ENCODE results near the gene LTBP3.
"Not testable (repeated sequence)": the region's sequence is repeated elsewhere in the genome, so short reads cannot be mapped to it uniquely, and the experiment has no call there.

The LTBP3 gene

GRCh38 chr11:65530157-65530496, 28.0 kb downstream of the LTBP3 start:
- H3K27me3 ChIP-seq (ENCODE audit: insufficient read depth, low read length), result no peaks in the 10 kb centered on the region
- H3K4me3 ChIP-seq (ENCODE audit: low read depth, low read length), result no peak overlapping the region
- peaks cover 15% of the 10 kb centered on the region; the same call in 1 of the 2 replicates for H3K36me3 ChIP-seq (ENCODE audit: insufficient read depth, low read length)
- H3K79me2 ChIP-seq (ENCODE audit: control insufficient read depth, insufficient read depth, low read length, unreplicated experiment), result peaks cover 25% of the 10 kb centered on the region
- no peak overlapping the region for H3K27ac ChIP-seq (ENCODE audit: low read depth, low read length)
- no peak overlapping the region for H2AFZ ChIP-seq (ENCODE audit: low read length, unreplicated experiment)
- peaks cover 10% of the 10 kb centered on the region for H3K4me1 ChIP-seq (ENCODE audit: control insufficient read depth, insufficient read depth, low read length, unreplicated experiment)

- Histone ChIP-seq H2AFZ (ENCODE audit: low read length, unreplicated experiment) (no peak overlapping the region), H3K27ac (ENCODE audit: low read depth, low read length) (no peak overlapping the region), H3K36me3 (ENCODE audit: insufficient read depth, low read length) (peaks cover 15% of the 10 kb centered on the region; the same call in 1 of the 2 replicates), H3K4me3 (ENCODE audit: low read depth, low read length) (no peak overlapping the region), H3K79me2 (ENCODE audit: control insufficient read depth, insufficient read depth, low read length, unreplicated experiment) (peaks cover 26% of the 10 kb centered on the region), H3K4me1 (ENCODE audit: control insufficient read depth, insufficient read depth, low read length, unreplicated experiment) (peaks cover 10% of the 10 kb centered on the region), H3K27me3 (ENCODE audit: insufficient read depth, low read length) (no peaks in the 10 kb centered on the region)
These were observed 28.5 kb downstream of the LTBP3 start for GRCh38 chr11:65529475-65530156.

GRCh38 chr11:65528819-65529350, 29.3 kb downstream of the LTBP3 start:
- Histone ChIP-seq H2AFZ (ENCODE audit: low read length, unreplicated experiment) (no peak overlapping the region), H3K79me2 (ENCODE audit: control insufficient read depth, insufficient read depth, low read length, unreplicated experiment) (peaks cover 28% of the 10 kb centered on the region), H3K36me3 (ENCODE audit: insufficient read depth, low read length) (peaks cover 15% of the 10 kb centered on the region; the same call in 1 of the 2 replicates), H3K4me1 (ENCODE audit: control insufficient read depth, insufficient read depth, low read length, unreplicated experiment) (peaks cover 16% of the 10 kb centered on the region), H3K27ac (ENCODE audit: low read depth, low read length) (no peak overlapping the region), H3K27me3 (ENCODE audit: insufficient read depth, low read length) (no peaks in the 10 kb centered on the region), H3K4me3 (ENCODE audit: low read depth, low read length) (no peak overlapping the region)

DNA sequence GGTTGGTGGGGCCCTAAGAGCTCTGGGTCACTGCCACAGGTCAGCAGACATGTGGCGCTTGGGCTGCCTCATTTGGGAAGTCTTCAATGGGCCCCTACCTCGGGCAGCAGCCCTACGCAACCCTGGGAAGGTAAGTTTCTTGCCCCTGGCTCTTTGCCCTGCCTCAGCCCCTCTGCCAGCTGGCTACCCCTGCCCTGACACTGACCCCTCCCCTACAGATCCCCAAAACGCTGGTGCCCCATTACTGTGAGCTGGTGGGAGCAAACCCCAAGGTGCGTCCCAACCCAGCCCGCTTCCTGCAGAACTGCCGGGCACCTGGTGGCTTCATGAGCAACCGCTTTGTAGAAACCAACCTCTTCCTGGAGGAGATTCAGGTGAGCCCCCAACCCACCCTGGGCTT, 31.4 kb downstream of the LTBP3 start:
- Histone ChIP-seq H3K4me3 (ENCODE audit: low read depth, low read length) (peak overlapping the region; percentile 100; the same call in 1 of the 2 replicates), H3K79me2 (ENCODE audit: control insufficient read depth, insufficient read depth, low read length, unreplicated experiment) (peaks cover 28% of the 10 kb centered on the region), H3K27ac (ENCODE audit: low read depth, low read length) (no peak overlapping the region), H2AFZ (ENCODE audit: low read length, unreplicated experiment) (no peak overlapping the region), H3K27me3 (ENCODE audit: insufficient read depth, low read length) (no peaks in the 10 kb centered on the region), H3K4me1 (ENCODE audit: control insufficient read depth, insufficient read depth, low read length, unreplicated experiment) (peaks cover 16% of the 10 kb centered on the region), H3K36me3 (ENCODE audit: insufficient read depth, low read length) (peaks cover 12% of the 10 kb centered on the region; the same call in 1 of the 2 replicates)

DNA sequence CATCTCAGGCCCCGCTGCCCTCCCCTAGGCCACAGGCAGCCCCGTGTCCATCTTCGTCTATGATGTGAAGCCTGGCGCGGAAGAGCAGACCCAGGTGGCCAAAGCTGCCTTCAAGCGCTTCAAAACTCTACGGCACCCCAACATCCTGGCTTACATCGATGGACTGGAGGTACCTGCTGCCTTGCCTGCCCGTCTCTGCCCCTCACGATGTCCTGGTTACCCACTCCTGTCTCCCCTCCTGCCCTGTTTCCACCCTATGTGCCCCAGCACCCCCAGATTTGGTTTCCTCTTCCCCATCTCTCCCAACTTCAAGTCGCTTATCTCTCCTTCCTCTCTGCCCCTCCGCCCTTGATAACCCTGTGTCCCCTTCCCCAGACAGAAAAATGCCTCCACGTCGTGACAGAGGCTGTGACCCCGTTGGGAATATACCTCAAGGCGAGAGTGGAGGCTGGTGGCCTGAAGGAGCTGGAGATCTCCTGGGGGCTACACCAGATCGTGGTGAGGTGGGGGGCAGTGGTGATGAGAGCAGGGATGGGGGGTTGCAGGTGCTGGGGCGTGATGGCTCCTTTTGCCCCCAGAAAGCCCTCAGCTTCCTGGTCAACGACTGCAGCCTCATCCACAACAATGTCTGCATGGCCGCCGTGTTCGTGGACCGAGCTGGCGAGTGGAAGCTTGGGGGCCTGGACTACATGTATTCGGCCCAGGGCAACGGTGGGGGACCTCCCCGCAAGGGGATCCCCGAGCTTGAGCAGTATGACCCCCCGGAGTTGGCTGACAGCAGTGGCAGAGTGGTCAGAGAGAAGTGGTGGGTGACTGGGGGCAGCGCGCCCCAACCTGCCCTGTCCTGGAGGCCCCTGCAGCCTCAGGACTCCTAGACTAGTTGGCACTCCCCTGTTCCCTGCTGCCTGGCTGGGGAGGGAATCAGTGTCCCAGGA, 32.3 kb downstream of the LTBP3 start:
- Histone ChIP-seq H3K4me1 (ENCODE audit: control insufficient read depth, insufficient read depth, low read length, unreplicated experiment) (peaks cover 16% of the 10 kb centered on the region), H3K36me3 (ENCODE audit: insufficient read depth, low read length) (peaks cover 7% of the 10 kb centered on the region; the same call in 1 of the 2 replicates), H3K27ac (ENCODE audit: low read depth, low read length) (peak overlapping the region; percentile 81), H2AFZ (ENCODE audit: low read length, unreplicated experiment) (peak overlapping the region; percentile 42), H3K79me2 (ENCODE audit: control insufficient read depth, insufficient read depth, low read length, unreplicated experiment) (peaks cover 28% of the 10 kb centered on the region), H3K27me3 (ENCODE audit: insufficient read depth, low read length) (no peaks in the 10 kb centered on the region), H3K4me3 (ENCODE audit: low read depth, low read length) (peak overlapping the region; percentile 100)

DNA sequence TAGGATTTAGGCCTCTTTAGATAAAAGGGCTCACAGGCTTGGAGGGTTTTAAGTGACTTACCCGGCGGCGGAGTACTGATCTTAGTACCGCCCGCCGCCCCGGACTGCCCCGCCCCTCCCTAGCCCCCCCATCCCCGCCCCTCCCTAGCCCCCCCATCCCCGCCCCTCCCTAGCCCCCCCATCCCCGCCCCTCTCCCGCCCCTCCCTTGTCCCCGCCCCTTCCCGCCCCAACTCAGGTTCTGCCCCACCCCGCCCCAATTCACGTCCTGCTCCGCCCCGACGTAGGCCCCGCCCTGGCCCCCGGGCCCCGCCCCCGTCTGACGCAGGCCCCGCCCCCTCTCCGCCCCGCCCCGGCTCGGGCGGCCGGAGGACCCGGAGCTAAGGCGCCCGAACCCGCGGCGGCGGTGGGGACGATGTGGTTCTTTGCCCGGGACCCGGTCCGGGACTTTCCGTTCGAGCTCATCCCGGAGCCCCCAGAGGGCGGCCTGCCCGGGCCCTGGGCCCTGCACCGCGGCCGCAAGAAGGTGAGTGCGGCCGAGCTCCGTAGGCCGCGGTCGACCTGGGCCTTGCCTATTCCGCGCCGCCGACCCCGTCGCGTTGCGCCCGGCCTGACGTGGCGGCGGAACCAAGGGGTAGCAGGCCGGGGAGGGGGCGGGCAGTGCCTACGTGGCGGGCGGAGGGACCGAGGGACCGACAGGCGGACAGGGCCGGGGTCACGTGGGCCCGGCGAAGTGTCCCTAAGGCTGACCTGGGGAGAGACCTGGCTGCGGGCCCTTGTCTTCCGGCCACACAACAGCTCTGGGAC, 33.2 kb downstream of the LTBP3 start, which contains the start of gene SCYL1:
Gene SCYL1 (plus strand): TSS at position 343 of the 805 bp plus-strand sequence. CDS start 71 bp downstream, at position 414.
- Histone ChIP-seq H3K4me1 (ENCODE audit: control insufficient read depth, insufficient read depth, low read length, unreplicated experiment) (peaks cover 16% of the 10 kb centered on the region), H3K79me2 (ENCODE audit: control insufficient read depth, insufficient read depth, low read length, unreplicated experiment) (peaks cover 28% of the 10 kb centered on the region), H3K4me3 (ENCODE audit: low read depth, low read length) (peak within 1 kb of the TSS; percentile 100), H3K27me3 (ENCODE audit: insufficient read depth, low read length) (no peaks in the 10 kb centered on the region), H3K27ac (ENCODE audit: low read depth, low read length) (peak within 1 kb of the TSS; percentile 81), H3K36me3 (ENCODE audit: insufficient read depth, low read length) (peaks cover 7% of the 10 kb centered on the region; the same call in 1 of the 2 replicates), H2AFZ (ENCODE audit: low read length, unreplicated experiment) (peak within 1 kb of the TSS; percentile 74)

DNA sequence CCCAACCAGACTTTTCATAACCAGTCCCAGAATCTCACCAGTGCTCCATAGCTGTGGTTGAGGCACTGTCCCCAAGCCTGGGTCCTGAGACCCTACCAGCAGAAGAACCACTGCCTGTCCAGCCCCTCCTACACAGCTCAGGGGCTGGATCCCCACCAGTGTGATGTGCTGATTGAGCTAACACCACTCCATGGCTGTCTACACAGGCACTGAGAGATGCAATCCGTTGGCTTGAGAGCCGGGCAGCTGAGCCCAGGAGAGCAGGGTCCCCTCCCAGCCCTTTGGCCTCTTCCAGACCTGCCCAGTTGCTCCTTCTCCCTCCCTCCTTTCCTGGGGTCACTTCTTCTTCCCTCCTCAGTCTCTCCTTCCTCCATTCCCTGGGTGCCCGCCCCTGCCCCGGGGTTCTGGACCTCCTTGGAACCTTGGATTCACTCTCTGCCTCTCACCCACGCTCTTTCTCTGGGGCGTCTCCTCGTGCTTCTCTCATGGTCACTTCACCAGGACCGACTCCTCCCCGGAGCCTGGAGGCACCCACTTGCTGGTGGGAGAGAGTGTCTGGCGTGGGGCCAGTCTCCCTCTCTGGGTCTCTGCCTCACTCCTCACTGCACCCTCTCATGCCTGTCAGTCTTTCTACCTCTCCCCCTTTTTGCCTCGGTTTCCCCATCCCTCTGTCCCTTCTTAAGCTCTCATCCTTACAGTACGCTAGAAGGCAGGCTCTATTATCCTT, 34.0 kb downstream of the LTBP3 start:
- Histone ChIP-seq H3K27ac (ENCODE audit: low read depth, low read length) (peak overlapping the region; percentile 44; the same call in 1 of the 2 replicates), H3K4me3 (ENCODE audit: low read depth, low read length) (peak overlapping the region; percentile 76)

GRCh38 chr11:65523631-65523968, 34.6 kb downstream of the LTBP3 start:
- not testable (repeated sequence) for H3K4me3 ChIP-seq (ENCODE audit: low read depth, low read length); H3K27me3 ChIP-seq (ENCODE audit: insufficient read depth, low read length); H3K36me3 ChIP-seq (ENCODE audit: insufficient read depth, low read length); H3K27ac ChIP-seq (ENCODE audit: low read depth, low read length); H2AFZ ChIP-seq (ENCODE audit: low read length, unreplicated experiment)
- Histone ChIP-seq H3K4me1 (ENCODE audit: control insufficient read depth, insufficient read depth, low read length, unreplicated experiment) (peaks cover 16% of the 10 kb centered on the region), H3K79me2 (ENCODE audit: control insufficient read depth, insufficient read depth, low read length, unreplicated experiment) (peaks cover 28% of the 10 kb centered on the region)

More for the DNA sequence above, 34.0 kb downstream of the LTBP3 start:
- H3K36me3 ChIP-seq (ENCODE audit: insufficient read depth, low read length), result peaks cover 7% of the 10 kb centered on the region; the same call in 1 of the 2 replicates
- peaks cover 28% of the 10 kb centered on the region for H3K79me2 ChIP-seq (ENCODE audit: control insufficient read depth, insufficient read depth, low read length, unreplicated experiment)
- H2AFZ ChIP-seq (ENCODE audit: low read length, unreplicated experiment), result peak overlapping the region; percentile 74
- H3K27me3 ChIP-seq (ENCODE audit: insufficient read depth, low read length), result no peaks in the 10 kb centered on the region
- peaks cover 16% of the 10 kb centered on the region for H3K4me1 ChIP-seq (ENCODE audit: control insufficient read depth, insufficient read depth, low read length, unreplicated experiment)

DNA sequence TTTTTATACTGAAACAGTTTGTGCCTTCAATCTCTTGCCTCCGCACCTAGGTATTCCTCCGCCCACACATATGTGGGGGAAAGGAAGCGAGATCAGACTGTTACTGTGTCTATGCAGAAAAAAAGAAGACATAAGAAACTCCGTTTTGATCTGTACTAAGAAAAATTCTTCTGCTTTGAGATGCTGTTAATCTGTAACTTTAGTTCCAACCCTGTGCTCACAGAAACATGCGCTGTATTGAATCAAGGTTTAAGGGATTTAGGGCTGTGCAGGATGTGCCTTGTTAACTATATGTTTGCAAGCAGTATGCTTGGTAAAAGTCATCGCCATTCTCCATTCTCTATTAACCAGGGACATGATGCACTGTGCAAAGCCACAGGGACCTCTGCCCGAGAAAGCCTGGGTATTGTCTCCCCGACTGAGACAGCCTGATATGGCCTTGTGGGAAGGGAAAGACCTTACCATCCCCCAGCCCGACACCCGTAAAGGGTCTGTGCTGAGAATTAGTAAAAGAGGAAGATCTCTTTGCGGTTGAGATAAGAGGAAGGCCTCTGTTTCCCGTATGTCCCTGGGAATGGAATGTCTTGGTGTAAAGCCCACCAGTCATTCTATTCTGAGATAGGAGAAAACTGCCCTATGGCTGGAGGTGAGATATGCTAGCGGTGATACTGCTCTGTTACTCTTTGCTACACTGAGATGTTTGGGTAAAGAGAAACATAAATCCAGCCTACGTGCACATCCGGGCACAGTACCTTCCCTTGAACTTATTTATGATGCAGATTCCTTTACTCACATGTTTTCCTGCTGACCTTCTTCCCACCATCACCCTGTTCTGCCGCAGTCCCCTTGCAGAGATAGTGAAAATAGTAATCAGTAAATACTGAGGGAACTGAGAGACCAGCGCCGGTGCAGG, 35.2 kb downstream of the LTBP3 start:
- H3K36me3 ChIP-seq (ENCODE audit: insufficient read depth, low read length); H3K27me3 ChIP-seq (ENCODE audit: insufficient read depth, low read length); H3K4me3 ChIP-seq (ENCODE audit: low read depth, low read length); H2AFZ ChIP-seq (ENCODE audit: low read length, unreplicated experiment); H3K27ac ChIP-seq (ENCODE audit: low read depth, low read length): not testable (repeated sequence)
- Histone ChIP-seq H3K79me2 (ENCODE audit: control insufficient read depth, insufficient read depth, low read length, unreplicated experiment) (peaks cover 28% of the 10 kb centered on the region), H3K4me1 (ENCODE audit: control insufficient read depth, insufficient read depth, low read length, unreplicated experiment) (peaks cover 16% of the 10 kb centered on the region)

All from ACC112 (cell line).